Thymus (tissue), 11 donors: ENCODE measurements around the gene FRMD4A. TPM values are rescaled to one million over a fixed set of nuclear protein-coding genes. Genes with fewer than 3 reads are reported as not detected.

Source experiments
- DNase-seq, 9 donors: peaks; one replicate each; pipeline ENCODE4 v3.0.0-alpha.2; 2013; ENCODE audit warnings: low spot score in 9 of 9, low read depth in 6 of 9, missing footprints in 1 of 9
- H3K27ac ChIP-seq, 2 donors: one replicate each; pipeline ENCODE4 v1.5.1; 2013; ENCODE audit warnings: control low read depth in 1 of 2, low read depth in 1 of 2, low read length in 1 of 2, mild to moderate bottlenecking in 1 of 2, moderate library complexity in 1 of 2
- H3K27me3 ChIP-seq, 2 donors: one replicate each; pipeline ENCODE4 v1.5.1; 2013; ENCODE audit warnings: low read length in 1 of 2; ENCODE audit not compliant: control insufficient read depth in 2 of 2, insufficient read depth in 1 of 2
- H3K36me3 ChIP-seq, 2 donors: one replicate each; pipeline ENCODE4 v1.5.1; 2013; ENCODE audit warnings: low read length in 1 of 2, mild to moderate bottlenecking in 1 of 2, moderate library complexity in 1 of 2; ENCODE audit not compliant: control insufficient read depth in 2 of 2, insufficient read depth in 2 of 2
- H3K4me1 ChIP-seq, 2 donors: one replicate each; pipeline ENCODE4 v1.5.1; 2013; ENCODE audit warnings: low read length in 2 of 2; ENCODE audit not compliant: control insufficient read depth in 2 of 2, insufficient read depth in 2 of 2
- H3K4me3 ChIP-seq, 2 donors: one replicate each; pipeline ENCODE4 v1.5.1; 2013; ENCODE audit warnings: low read length in 2 of 2, control low read depth in 1 of 2, mild to moderate bottlenecking in 1 of 2
- H3K9me3 ChIP-seq, 2 donors: one replicate each; pipeline ENCODE4 v1.5.1; 2013; ENCODE audit warnings: low read length in 1 of 2, mild to moderate bottlenecking in 1 of 2; ENCODE audit not compliant: control insufficient read depth in 2 of 2, insufficient read depth in 1 of 2
- WGBS: extraction: QIAGEN DNeasy Blood & Tissue Kit; methylation state at CpG from one replicate; pipeline ENCODE4 v1.1.7; 2013; 5-methylcytosine and 5-hydroxymethylcytosine counted together
- polyA plus RNA-seq: library from polyadenylated mRNA; stranded (reverse); fragments of 200-250 nt; gene quantifications from one replicate; pipeline ENCODE4 v1.2.3, GENCODE V29; 2013
- total RNA-seq: library from RNA; stranded (reverse); fragments of 120-200 nt; gene quantifications from one replicate; pipeline ENCODE4 v1.2.4, GENCODE V29; 2013
- donor health status: healthy.

The FRMD4A gene
- total and polyA plus RNA-seq, 2 donors, result 13.3 to 16.2 TPM

DNA sequence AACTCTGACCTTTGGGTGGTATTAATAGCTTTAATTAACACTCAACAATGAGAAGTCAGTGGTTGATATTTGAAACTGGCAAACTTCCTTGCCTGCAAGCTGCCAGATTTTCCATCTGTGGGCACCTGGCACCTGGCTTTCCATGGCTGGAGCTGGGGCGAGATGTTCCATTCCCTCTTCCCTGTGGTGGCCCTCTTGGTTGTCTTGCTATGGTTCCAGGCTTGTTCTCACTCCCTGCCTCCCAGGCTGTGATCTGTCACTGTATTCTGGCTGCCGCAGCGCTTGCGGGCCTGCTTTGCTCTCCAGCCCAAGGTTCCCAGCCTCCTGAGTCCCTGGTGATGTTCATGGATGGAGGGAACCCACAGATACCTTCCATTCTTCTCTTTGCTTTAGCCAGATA is 201.0 kb downstream of the FRMD4A start:
- H3K27ac ChIP-seq, result no peak overlapping the region
- 98% methylated on average over 4 of the region's 4 CpGs for WGBS
- H3K36me3 ChIP-seq, result no peaks in the 10 kb centered on the region
- H3K27me3 ChIP-seq, result no peaks in the 10 kb centered on the region
- no peaks in the 10 kb centered on the region for H3K4me1 ChIP-seq
- no peak overlapping the region for H3K4me3 ChIP-seq
- H3K9me3 ChIP-seq, result no peaks in the 10 kb centered on the region
- DNase-seq, result no peak

DNA sequence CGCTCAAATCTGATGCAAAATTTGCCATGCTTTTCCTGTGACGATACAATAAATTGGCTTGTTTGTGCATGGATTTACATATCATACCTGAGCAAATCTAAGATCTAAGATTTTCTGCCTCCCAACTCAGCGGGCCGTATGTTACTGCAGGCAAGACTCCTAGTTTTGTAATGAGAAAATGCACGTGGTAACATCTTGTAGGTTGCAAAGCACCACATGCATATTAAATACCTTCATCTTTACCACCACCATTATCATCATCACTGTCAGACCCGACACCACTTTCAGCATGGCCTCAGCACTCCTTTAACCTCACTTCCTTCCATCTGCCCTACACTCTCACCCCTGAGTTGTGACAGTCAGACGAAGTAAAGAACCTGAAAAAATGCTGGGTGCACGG is 202.2 kb downstream of the FRMD4A start:
- WGBS, result 83% methylated on average over 8 of the region's 8 CpGs
- Histone ChIP-seq H3K4me1 (no peaks in the 10 kb centered on the region), H3K36me3 (no peaks in the 10 kb centered on the region), H3K9me3 (no peaks in the 10 kb centered on the region), H3K4me3 (no peak overlapping the region), H3K27me3 (no peaks in the 10 kb centered on the region), H3K27ac (no peak overlapping the region)
- DNase-seq, result no peak

DNA sequence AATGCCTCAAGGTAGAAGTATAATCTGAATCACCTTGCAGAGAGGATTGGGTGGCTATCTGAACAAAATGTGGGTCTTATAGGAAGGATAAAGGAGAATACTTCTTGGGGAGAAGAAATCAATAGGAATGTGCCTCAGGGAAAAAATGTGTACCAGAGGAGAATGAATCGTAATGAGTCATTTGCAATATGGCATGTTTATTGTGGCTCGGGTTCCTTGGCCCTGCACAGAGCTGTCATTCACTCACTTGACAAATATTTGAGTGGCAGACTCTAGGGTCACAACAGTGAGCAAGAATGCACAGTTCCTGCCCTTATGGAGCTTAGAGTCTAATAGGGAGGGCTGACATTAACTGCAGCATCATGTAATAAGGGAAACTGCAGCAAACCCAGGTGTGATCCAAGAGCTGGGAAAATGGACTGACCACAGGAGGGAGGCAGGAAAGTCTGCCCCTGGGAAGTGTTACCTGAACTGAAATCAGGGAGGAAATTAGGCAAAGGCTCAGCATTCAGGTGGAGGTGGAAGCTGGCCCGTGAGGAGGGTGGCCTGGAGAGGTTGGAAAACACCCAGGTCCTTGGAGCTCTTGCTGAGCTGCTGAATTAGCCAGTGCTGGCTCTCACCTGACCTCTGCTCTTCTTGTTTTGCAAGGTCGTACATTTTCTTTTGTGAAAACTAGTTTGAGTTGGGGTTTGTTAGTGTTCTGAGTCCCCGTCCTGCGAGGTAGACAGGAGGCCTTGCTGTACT is 203.9 kb downstream of the FRMD4A start:
- Histone ChIP-seq H3K4me1 (no peaks in the 10 kb centered on the region), H3K9me3 (no peaks in the 10 kb centered on the region), H3K27ac (no peak overlapping the region), H3K4me3 (no peak overlapping the region), H3K27me3 (no peaks in the 10 kb centered on the region), H3K36me3 (no peaks in the 10 kb centered on the region)
- no peak for DNase-seq
- WGBS, result 94% methylated on average over 6 of the region's 6 CpGs

DNA sequence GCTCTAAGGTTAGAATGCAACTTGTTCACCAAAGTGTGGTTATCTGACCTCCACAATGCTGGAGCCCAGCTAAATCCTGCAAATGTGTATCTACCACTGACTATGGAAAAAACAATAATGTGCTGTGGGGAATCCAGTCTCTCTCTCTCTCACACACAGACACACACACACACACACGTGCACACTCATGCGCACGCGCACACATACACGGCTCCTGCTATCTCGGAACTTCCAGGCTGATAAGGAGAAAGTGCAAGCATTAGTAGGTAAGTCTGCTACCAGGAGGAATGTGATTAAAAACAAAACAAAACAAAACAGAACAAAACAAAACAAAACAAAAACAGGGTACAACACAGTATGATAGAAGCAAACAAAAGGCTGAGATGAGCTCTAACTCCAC is 205.2 kb downstream of the FRMD4A start:
- H3K27me3 ChIP-seq, result no peaks in the 10 kb centered on the region
- H3K36me3 ChIP-seq, result no peaks in the 10 kb centered on the region
- H3K27ac ChIP-seq, result no peak overlapping the region
- no peak for DNase-seq
- no peaks in the 10 kb centered on the region for H3K4me1 ChIP-seq
- H3K9me3 ChIP-seq, result no peaks in the 10 kb centered on the region
- 90% methylated on average over 6 of the region's 6 CpGs for WGBS
- no peak overlapping the region for H3K4me3 ChIP-seq

DNA sequence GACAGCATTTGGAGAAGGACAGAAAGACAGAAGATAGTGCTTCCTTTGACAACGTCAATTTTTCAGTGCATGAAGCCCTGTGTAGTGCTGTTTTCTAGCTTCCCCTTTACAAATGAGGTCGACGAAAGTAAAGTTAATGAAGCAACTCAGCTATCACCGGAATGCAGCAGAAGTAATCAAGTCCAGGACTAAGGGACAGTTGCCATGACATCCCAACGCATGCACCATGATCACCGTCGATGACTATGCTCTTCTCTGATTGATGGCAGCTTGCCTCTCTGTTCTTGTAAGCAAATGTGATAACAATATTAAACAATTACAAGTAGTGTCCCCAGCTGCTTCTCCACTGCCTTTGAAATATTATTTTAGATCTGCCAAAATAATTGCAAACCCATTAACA is 205.8 kb downstream of the FRMD4A start:
- no peaks in the 10 kb centered on the region for H3K27me3 ChIP-seq
- no peaks in the 10 kb centered on the region for H3K4me1 ChIP-seq
- H3K9me3 ChIP-seq, result no peaks in the 10 kb centered on the region
- DNase-seq, result no peak
- 81% methylated on average over 7 of the region's 7 CpGs for WGBS
- no peak overlapping the region for H3K27ac ChIP-seq
- H3K4me3 ChIP-seq, result no peak overlapping the region
- no peaks in the 10 kb centered on the region for H3K36me3 ChIP-seq

DNA sequence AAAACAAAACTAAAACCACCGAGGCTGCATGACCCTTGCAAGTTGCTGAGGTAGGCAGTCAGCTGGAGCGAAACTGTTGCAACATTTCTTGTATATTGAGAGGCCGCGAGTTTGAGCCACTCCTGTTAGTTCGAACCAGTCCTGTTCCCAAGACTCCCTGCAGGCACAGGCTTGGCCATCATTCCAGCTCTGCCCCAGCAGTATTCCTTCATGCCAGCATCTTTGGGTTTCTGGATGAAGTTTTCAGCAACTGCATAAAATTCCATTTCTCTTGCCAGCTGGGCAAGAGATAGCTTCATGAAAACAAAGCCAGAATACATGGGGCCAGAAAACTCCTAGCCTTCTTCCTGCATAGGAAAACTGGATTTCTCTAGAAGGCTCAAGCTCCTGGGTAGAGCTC is 207.6 kb downstream of the FRMD4A start:
- Histone ChIP-seq H3K4me3 (no peak overlapping the region), H3K4me1 (no peaks in the 10 kb centered on the region), H3K27ac (no peak overlapping the region), H3K27me3 (no peaks in the 10 kb centered on the region), H3K9me3 (no peaks in the 10 kb centered on the region), H3K36me3 (no peaks in the 10 kb centered on the region)
- DNase-seq, result no peak
- 89% methylated on average over 5 of the region's 5 CpGs for WGBS

DNA sequence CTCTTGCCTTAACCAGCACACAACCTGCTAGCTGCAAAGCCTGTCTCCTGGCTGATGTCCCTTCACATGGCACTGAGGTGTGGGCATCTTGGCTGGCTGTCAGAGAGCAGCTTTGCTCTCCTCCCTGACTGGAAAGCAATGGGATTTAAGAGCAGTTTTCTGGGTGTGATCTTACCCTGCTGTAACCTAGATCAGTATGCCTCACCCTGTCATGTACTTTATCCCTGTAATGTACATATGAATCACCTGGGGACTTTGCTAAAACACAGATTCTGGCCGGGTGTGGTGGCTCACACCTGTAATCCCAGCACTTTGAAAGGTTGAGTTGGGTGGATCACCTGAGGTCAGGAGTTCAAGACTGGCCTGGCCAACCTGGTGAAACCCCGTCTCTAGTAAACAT is 209.9 kb downstream of the FRMD4A start:
- no peaks in the 10 kb centered on the region for H3K27me3 ChIP-seq
- no peak overlapping the region for H3K4me3 ChIP-seq
- H3K9me3 ChIP-seq, result no peaks in the 10 kb centered on the region
- H3K27ac ChIP-seq, result no peak overlapping the region
- no peak for DNase-seq
- H3K4me1 ChIP-seq, result no peaks in the 10 kb centered on the region
- WGBS, result 90% methylated on average over 2 of the region's 2 CpGs
- H3K36me3 ChIP-seq, result no peaks in the 10 kb centered on the region

DNA sequence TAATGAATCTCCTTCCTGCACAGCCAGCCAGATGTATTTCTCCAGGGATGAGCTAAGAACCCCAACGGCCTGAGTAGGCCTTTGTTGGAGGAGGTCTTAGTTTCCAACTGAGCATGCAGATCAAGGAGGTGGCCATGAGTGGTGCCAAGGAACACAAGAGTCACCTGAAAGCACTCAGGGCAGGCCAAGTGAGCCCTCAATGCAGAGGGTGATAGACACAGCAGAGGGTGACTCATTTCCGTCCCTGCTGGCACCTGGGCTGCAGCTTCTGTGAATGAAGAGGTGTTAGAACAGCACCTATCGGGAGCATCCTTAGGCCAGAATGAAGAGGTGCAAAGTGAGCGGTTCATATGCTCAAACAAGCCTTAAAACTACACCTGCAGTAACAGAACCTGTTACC is 211.8 kb downstream of the FRMD4A start:
- H3K27ac ChIP-seq, result no peak overlapping the region
- WGBS, result 96% methylated on average over 4 of the region's 4 CpGs
- no peaks in the 10 kb centered on the region for H3K27me3 ChIP-seq
- no peaks in the 10 kb centered on the region for H3K36me3 ChIP-seq
- H3K9me3 ChIP-seq, result no peaks in the 10 kb centered on the region
- H3K4me3 ChIP-seq, result no peak overlapping the region
- no peaks in the 10 kb centered on the region for H3K4me1 ChIP-seq
- DNase-seq, result no peak

DNA sequence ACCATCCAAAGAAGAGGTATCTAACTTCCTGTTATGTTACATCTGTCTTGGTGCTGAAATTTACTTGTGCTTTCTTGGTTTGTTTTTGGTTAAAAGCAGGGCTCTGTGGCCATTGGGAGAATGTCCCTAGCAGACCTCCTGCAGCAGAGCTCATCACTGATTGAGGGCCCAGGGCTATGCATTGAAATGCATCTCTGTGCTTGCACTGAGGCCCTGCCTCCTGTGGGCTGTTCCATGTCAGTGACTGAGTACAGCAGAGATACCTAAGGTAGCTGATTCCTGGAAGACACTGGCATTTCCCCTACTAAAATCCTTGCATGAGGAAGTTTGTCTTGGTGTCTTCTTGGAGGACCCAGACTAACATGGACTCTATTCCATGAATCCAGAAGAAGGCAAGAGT is 213.9 kb downstream of the FRMD4A start:
- Histone ChIP-seq H3K36me3 (no peaks in the 10 kb centered on the region), H3K4me3 (no peak overlapping the region), H3K4me1 (no peaks in the 10 kb centered on the region), H3K27ac (no peak overlapping the region), H3K27me3 (no peaks in the 10 kb centered on the region), H3K9me3 (peaks cover 0 to 1% of the 10 kb centered on the region in 2 donors)
- DNase-seq, result no peak
